Measurements from ENCODE around the gene TBC1D24. TPM values are rescaled to one million over a fixed set of nuclear protein-coding genes. Genes with fewer than 3 reads are reported as not detected.
A peak's percentile ranks its signal among the peaks of the same experiment; 100 is the strongest.

Gene TBC1D24
- polyA plus RNA-seq, 3 donors = 0.76 to 5.9 (median 2.1) TPM

DNA sequence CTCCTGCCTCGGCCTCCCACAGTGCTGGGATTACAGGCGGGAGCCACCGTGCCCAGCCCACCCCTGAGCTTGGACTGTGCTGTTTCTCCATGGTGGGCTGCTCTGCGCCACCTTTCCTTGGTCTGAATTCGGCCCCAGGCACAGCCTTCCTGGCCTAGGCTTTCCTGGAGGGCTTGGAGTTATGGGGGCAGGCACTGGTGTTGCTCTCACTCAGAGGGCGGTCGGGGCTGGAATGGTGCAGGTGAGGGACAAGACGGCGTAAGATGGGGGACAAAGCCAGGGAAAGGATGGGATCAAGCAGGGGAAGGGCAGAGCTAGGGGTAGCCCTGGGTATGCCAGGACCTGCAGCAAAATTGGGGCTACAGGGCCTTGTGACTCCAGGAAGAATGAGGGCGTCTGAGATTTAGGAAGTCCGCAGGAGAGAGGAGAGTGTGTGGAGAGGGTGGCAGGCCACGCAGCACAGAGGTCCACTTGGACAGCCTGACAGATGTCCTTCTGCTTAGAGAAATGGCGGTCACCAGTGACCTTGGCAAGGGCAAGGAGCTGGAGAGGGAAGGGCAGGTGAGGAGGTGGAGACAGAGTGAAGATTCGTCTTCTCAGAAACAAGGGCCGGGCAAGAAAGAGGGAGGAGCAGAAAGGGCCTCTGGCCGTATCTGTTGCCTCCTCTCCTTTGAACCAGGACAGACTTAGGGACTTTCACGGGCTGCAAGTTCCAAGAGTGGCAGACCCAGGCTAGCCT is 37.2 kb downstream of the TBC1D24 start:
- TF ChIP-seq, protein P1, sequence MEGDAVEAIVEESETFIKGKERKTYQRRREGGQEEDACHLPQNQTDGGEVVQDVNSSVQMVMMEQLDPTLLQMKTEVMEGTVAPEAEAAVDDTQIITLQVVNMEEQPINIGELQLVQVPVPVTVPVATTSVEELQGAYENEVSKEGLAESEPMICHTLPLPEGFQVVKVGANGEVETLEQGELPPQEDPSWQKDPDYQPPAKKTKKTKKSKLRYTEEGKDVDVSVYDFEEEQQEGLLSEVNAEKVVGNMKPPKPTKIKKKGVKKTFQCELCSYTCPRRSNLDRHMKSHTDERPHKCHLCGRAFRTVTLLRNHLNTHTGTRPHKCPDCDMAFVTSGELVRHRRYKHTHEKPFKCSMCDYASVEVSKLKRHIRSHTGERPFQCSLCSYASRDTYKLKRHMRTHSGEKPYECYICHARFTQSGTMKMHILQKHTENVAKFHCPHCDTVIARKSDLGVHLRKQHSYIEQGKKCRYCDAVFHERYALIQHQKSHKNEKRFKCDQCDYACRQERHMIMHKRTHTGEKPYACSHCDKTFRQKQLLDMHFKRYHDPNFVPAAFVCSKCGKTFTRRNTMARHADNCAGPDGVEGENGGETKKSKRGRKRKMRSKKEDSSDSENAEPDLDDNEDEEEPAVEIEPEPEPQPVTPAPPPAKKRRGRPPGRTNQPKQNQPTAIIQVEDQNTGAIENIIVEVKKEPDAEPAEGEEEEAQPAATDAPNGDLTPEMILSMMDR (IDR thresholded peaks at IDR 0.05) = no peak
- intact Hi-C loops (cut with micrococcal nuclease) = no loop called here
- Histone ChIP-seq H3K27me3 (ENCODE audit: control insufficient read depth in 2 of 2, insufficient read depth in 2 of 2, low read length in 2 of 2) (no peaks in the 10 kb centered on the region), H3K9me3 (replicated peaks in 1 of 2; ENCODE audit: control insufficient read depth in 1 of 2, insufficient read depth in 1 of 2, low read length in 2 of 2) (no peaks in the 10 kb centered on the region), H3K4me1 (ENCODE audit: control insufficient read depth in 1 of 2, insufficient read depth in 2 of 2, low read length in 2 of 2) (peaks cover 73 to 86% of the 10 kb centered on the region in 2 donors), H3K4me3 (replicated peaks in 1 of 3; ENCODE audit: low read depth in 2 of 3, low read length in 3 of 3) (no peak overlapping the region), H3K4me2 (replicated peaks; ENCODE audit: extremely low read depth, low read length, poor library complexity, severe bottlenecking) (no peak overlapping the region), H2AFZ (ENCODE audit: insufficient read depth, low read depth, low read length, poor library complexity, severe bottlenecking) (peak overlapping the region; percentile 81), H4K20me1 (ENCODE audit: insufficient read depth, low read length) (peaks cover 27% of the 10 kb centered on the region), H3K27ac (ENCODE audit: low read depth in 1 of 2, low read length in 2 of 2) (no peak overlapping the region), H3K36me3 (replicated peaks in 1 of 2; ENCODE audit: control insufficient read depth in 1 of 2, insufficient read depth in 2 of 2, low read length in 2 of 2) (peaks cover 0 to under 1% of the 10 kb centered on the region in 2 donors), H3K9ac (ENCODE audit: insufficient read depth, low read length, poor library complexity, severe bottlenecking) (no peak overlapping the region), H3K79me2 (ENCODE audit: insufficient read depth, low read length) (peaks cover 68% of the 10 kb centered on the region)
- Mint-ChIP-seq H3K27ac (peak overlapping the region in 5 of 7 donors; percentile 2 to 99 (median 88)), H3K4me1 (peaks cover 82% of the 10 kb centered on the region), H3K27me3 (ENCODE audit: low read depth in 3 of 3) (peaks cover 3 to 6% (median 6%) of the 10 kb centered on the region in 3 donors), H3K9me3 (peaks cover 0 to 9% (median 0%) of the 10 kb centered on the region in 7 donors), H3K4me3 (peak overlapping the region; percentile 66 to 85), H3K36me3 (peaks cover 23 to 24% of the 10 kb centered on the region in 2 donors)
- WGBS (ENCODE audit: insufficient coverage) = 88% methylated on average over 17 of the region's 17 CpGs
- DNase-seq = peak in 1 of 3 donors; percentile 12

GRCh38 chr16:2512735-2513404 is 37.9 kb downstream of the TBC1D24 start:
- Mint-ChIP-seq H3K27ac (peak overlapping the region; percentile 81 to 99 (median 88)), H3K4me1 (peaks cover 82% of the 10 kb centered on the region), H3K36me3 (peaks cover 28 to 30% of the 10 kb centered on the region in 2 donors), H3K9me3 (peaks cover 0 to 9% (median 0%) of the 10 kb centered on the region in 7 donors), H3K27me3 (ENCODE audit: low read depth in 3 of 3) (peaks cover 3 to 6% (median 6%) of the 10 kb centered on the region in 3 donors), H3K4me3 (peak overlapping the region; percentile 66 to 85)
- H3K9ac ChIP-seq (ENCODE audit: insufficient read depth, low read length, poor library complexity, severe bottlenecking) = peak overlapping the region; percentile 98
- TF ChIP-seq, protein P1 (IDR thresholded peaks at IDR 0.05) = no peak
- H3K27ac ChIP-seq (ENCODE audit: low read depth in 1 of 2, low read length in 2 of 2) = peak overlapping the region; percentile 96
- peak overlapping the region in 2 of 3 experiments; percentile 32 to 100 for H3K4me3 ChIP-seq (replicated peaks in 1 of 3; ENCODE audit: low read depth in 2 of 3, low read length in 3 of 3)
- intact Hi-C loops (cut with micrococcal nuclease) = no loop called here
- WGBS (ENCODE audit: insufficient coverage) = 46% methylated on average over 13 of the region's 15 CpGs
- H3K9me3 ChIP-seq (replicated peaks in 1 of 2; ENCODE audit: control insufficient read depth in 1 of 2, insufficient read depth in 1 of 2, low read length in 2 of 2) = no peaks in the 10 kb centered on the region
- H3K4me1 ChIP-seq (ENCODE audit: control insufficient read depth in 1 of 2, insufficient read depth in 2 of 2, low read length in 2 of 2) = peaks cover 73 to 86% of the 10 kb centered on the region in 2 donors
- H3K27me3 ChIP-seq (ENCODE audit: control insufficient read depth in 2 of 2, insufficient read depth in 2 of 2, low read length in 2 of 2) = no peaks in the 10 kb centered on the region
- peaks cover 34% of the 10 kb centered on the region for H4K20me1 ChIP-seq (ENCODE audit: insufficient read depth, low read length)
- peaks cover 75% of the 10 kb centered on the region for H3K79me2 ChIP-seq (ENCODE audit: insufficient read depth, low read length)
- peak in 1 of 3 donors; percentile 10 for DNase-seq
- peak overlapping the region; percentile 99 for H3K4me2 ChIP-seq (replicated peaks; ENCODE audit: extremely low read depth, low read length, poor library complexity, severe bottlenecking)
- peaks cover 0 to 3% of the 10 kb centered on the region in 2 donors for H3K36me3 ChIP-seq (replicated peaks in 1 of 2; ENCODE audit: control insufficient read depth in 1 of 2, insufficient read depth in 2 of 2, low read length in 2 of 2)
- peak overlapping the region; percentile 81 for H2AFZ ChIP-seq (ENCODE audit: insufficient read depth, low read depth, low read length, poor library complexity, severe bottlenecking)
